AML-193 (cell line): Measurements from ENCODE around the gene VSIG8.

Source experiments
- DNase-seq, 2 experiments: peaks; one replicate each; lab custom pipeline; 2025; lab: John Stamatoyannopoulos, UW

VSIG8 gene

GRCh38 chr1:159884296-159884695 lies 21.8 kb upstream of the VSIG8 start:
- DNase-seq: no peak

GRCh38 chr1:159883134-159883533 lies 20.7 kb upstream of the VSIG8 start:
- DNase-seq: no peak

- peak; percentile 2 to 6 for DNase-seq
Observed at GRCh38 chr1:159882527-159882862, 20.0 kb upstream of the VSIG8 start.

DNA sequence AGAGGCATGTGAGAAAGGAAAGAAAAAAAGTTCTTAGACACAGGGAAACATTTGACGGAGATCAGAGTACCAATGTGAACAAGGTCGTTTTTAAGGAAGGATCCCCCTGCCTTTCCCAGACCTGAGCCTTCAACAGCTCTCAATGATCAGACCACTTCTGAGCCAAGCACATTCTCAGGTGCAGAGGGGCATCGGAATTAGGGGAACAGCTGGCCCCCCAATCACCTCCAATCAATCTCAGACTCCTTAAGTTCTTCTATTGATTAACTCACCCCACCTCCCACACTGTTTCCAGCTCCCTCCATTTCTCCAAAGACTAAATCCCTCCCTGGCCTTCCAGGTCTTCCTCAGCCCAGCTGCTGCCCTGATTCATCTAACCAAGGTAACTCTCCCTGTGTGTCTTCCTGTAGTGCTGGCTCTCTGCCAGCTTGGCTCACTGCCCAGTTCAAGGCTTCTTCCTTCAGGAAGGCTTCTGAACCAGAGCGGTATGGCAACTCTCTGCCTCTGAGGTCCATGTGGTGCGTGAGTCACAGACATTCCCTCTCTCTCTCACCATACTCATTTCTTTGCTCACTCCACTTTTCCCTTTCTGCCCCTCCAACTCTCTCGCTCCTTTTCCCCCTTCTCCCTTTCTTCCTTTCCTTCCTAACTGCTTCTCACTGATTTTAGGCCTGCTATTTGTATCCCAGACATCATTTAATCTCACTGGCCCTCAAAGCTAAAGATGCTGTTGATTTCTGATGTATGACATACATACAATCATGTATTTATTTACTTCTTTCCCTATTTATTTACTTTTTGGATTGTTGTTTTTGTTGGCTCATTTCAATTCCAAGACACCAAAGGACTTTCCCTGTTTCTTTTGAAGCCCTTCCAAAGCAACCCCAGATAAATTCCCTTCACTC lies 19.4 kb upstream of the VSIG8 start:
- DNase-seq: no peak

DNA sequence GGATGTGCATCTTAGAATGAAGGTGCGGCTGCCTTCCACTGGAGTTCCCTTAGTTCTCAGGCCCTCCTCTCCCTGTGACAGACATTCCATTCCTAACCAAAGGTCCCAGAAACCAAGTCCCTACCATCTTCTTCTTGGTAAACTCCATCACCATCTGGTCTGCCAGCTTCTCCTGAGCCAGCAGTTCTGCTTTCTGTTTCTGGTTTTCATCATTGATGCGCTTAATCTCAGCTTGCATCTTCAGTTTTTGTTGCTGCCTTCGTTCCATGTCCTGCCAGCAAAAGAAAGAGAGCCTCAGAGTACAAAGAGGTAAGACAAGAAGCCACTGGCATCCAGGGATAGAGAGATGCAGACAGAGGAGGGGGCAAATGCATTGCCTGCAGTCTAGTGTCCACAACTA lies 18.0 kb upstream of the VSIG8 start:
- peak in 1 of 2 experiments; percentile 4 for DNase-seq

- peak; percentile 74 to 75 for DNase-seq
Observed at GRCh38 chr1:159879977-159880376, 17.5 kb upstream of the VSIG8 start.

GRCh38 chr1:159879136-159879535 lies 16.7 kb upstream of the VSIG8 start:
- DNase-seq: no peak

- no peak for DNase-seq
Observed at GRCh38 chr1:159877695-159878444, 15.4 kb upstream of the VSIG8 start.

GRCh38 chr1:159873530-159874143 lies 11.2 kb upstream of the VSIG8 start:
- DNase-seq: no peak

DNA sequence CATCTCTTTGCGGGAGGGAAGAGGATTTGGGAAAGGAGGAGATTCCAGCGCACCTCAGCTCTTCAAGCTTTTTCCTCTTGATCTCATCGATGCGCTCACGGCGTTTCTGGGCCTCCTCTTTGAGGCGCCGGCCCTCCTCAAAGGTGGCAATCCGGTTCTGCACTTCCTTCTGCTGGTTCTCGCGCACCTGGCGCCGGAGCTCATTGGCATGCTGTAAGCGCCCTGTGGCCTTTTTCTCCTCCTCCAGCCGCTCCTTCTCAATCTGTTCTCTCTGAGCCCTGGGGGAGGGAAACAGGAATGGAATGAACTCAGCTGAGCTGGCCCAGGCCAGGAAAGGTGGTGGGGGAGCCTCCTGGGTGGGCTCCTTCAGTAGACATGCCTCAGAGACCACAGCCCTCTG lies 10.4 kb upstream of the VSIG8 start:
- no peak for DNase-seq

- no peak for DNase-seq
Observed at GRCh38 chr1:159870704-159871103, 8.2 kb upstream of the VSIG8 start.

GRCh38 chr1:159869607-159870006 lies 7.2 kb upstream of the VSIG8 start:
- no peak for DNase-seq

- DNase-seq: no peak
Observed at GRCh38 chr1:159869173-159869572, 6.7 kb upstream of the VSIG8 start.

DNA sequence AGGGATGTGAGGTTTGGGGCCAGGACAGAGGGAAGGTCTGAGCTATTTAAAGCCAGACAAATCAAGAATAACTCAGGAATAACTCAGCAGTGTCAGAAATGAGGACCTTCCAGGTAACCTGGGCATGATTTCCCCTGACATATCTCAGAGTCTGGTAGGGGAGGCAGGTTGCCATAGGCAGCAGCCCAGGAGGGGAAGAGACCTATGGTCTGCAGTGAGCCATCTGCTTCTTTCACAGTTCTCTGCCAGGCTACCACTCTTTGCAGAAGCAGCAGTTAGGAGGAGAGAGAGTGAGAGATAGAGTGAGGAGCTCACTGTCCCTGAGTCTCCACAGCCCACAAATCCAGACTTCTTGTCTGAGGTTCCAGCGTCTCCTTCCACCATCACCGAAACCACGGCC lies 6.3 kb upstream of the VSIG8 start:
- DNase-seq: no peak

- DNase-seq: no peak
Observed at GRCh38 chr1:159867664-159868026, 5.2 kb upstream of the VSIG8 start.

- DNase-seq: no peak
Observed at GRCh38 chr1:159866905-159867663, 4.6 kb upstream of the VSIG8 start.

- no peak for DNase-seq
Observed at GRCh38 chr1:159866066-159866465, 3.6 kb upstream of the VSIG8 start.

DNA sequence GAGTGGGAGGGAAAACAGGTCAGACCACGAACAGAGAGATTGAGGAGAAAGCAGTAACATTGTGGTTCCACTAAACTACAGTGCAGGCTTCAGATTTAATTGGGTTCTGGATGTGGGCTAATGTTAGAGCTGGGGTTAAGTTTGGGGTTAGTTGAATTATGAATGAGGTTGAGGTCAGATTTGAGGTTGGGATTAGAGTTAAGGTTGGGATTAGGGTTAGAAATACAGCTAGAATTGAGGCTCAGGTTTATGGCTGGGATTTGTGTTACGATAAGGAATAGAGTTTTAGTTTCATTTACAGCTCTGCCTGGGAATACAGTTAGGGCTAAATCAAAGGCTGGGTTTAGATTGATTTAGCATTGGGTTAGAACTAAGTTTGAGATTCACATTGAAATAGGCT lies 1.8 kb upstream of the VSIG8 start:
- no peak for DNase-seq

GRCh38 chr1:159862031-159862430 lies 426 bp downstream of the VSIG8 start:
- DNase-seq: no peak

GRCh38 chr1:159861218-159861617 lies 1.2 kb downstream of the VSIG8 start:
- no peak for DNase-seq

GRCh38 chr1:159860456-159860855 lies 2.0 kb downstream of the VSIG8 start:
- DNase-seq: no peak

- no peak for DNase-seq
Observed at GRCh38 chr1:159859767-159860322, 2.6 kb downstream of the VSIG8 start.
